ENCODE data around the gene CFAP91.
"Not testable (repeated sequence)": the region's sequence is repeated elsewhere in the genome, so short reads cannot be mapped to it uniquely, and the experiment has no call there.

The CFAP91 gene

DNA sequence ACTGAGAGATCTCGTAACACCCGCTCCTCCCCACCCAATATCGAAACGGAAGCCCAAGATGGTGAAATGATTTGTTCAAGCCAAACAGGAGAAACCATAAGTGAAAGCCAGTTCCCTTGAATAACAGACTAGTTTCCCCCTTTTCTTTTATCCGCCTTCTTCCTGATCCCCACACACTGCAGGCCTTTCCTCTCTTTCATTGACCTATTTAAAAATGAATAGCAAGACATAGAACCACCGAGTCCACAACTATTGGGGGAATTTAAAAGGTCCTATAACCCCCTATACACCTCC lies 25.2 kb upstream of the CFAP91 start:
- no peak for DNase-seq (ENCODE audit: low read depth, low spot score)

DNA sequence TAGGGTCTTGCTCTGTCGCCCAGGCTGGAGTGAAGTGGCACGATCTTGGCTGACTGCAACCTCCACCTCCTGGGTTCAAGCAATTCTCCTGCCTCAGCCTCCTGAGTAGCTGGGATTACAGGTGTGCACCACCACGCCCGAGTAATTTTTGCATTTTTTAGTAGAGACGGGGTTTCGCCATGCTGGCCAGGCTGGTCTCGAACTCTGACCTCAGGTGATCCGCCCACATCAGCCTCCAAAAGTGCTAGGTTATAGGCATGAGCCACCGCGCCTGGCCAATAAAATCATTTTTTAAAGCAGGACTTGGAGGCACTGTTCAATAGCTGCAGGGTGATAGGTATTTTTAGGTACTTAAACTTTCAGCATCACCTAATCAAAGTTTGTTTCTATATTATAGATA lies 24.6 kb upstream of the CFAP91 start:
- DNase-seq (ENCODE audit: low read depth, low spot score): not testable (repeated sequence)

DNA sequence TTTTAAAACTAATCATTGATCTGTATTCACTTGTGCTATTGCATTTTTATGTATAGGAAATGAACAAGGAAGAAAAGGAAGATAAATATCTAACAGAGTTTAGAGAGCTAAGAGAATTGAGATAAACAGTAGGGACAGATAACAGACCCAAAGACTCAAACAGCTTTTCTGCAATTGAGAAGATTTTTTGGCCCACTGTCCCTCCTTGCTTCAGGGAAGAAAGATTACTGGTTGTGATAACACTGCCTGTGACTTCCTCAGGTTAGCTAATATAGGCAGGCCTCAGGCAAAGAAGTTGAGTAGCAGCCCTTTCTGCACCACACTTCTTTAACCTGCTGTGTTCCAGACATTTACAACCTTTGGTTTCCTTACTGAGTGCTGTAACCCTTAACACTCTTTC lies 22.9 kb upstream of the CFAP91 start:
- no peak for DNase-seq (ENCODE audit: low read depth, low spot score)

DNA sequence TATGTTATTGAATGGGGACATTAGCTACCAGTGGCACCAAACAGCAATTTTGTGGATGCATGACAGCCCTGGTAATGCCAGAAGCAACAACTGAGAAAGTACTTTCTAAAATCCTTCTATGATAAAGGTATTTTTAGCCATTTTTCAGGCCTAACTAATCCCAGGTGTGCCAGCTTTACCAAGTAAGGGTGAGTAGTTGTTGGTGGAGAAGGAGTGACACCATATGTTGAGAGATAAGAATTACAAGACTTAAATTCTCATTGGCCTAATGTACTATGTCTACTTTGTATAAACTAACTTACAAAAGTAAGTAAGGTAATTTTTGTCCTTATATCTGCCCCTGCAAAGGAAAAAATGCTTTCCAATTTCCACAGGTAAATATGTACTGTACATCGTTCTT lies 21.5 kb upstream of the CFAP91 start:
- peak; percentile 60 for DNase-seq (ENCODE audit: low read depth, low spot score)

DNA sequence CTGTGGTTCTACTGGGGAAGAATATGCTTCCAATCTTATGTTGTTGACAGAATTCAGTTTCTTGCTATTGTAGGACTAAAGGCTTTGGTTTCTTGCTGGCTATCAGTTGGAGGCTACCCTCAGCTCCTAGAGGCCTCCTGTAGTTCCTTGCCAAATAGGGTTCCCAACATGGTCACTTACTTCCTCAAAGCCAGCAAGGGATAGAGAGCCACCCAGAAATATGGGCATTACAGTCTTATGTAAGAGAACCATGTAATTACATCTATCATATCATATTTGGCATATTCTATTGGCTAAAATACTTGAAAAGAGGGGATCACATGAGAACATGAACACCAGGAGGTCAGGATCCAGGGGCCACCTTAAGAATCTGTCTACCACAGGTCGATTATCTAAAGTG lies 19.4 kb upstream of the CFAP91 start:
- no peak for DNase-seq (ENCODE audit: low read depth, low spot score)

DNA sequence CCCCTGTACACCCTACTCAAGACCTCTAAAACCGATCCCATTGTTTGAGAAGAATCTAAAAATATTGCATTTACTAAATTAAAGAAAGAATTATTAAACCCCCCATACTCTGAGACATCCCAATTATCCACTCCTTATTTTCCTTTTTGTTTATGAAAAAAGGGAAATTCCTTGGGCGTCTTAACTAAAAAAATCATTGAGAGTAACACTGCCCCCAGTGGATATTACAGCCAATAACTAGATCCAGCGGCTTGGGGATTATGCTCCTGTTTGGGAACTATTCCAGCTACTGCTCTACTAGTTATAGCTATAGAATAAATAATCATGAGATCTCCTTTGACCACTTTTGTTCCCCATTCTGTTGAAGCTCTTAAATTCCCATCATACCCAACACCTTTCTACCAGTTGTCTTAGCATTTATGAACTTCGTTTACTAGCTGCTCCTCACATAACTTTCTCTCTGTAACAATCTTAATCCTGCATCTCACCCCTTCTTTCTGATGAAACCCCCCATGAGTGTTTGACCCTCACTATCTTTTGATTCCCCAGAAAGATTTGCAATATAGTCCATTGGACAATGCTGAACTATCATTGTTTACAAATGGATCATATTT lies 12.7 kb upstream of the CFAP91 start:
- peak; percentile 41 for DNase-seq (ENCODE audit: low read depth, low spot score)

DNA sequence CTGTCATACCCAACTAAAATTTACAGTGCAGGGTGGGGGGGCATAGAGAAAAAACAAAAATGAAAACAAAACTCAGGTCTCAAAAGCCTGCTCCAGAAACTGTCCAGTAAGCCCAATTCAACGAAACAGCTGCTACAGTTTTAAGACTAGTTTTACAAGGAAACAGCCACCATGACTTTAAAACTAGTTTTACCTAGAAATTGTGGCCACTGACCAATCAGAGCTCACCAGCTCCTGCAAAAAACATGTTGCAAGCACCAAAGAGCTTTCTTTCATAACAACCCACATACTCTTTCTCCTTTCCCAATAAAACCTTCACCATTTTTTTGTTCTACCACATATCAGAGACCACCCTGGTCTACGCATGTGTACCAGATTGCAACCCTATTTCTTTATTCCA lies 7.3 kb upstream of the CFAP91 start:
- no peak for DNase-seq (ENCODE audit: low read depth, low spot score)

DNA sequence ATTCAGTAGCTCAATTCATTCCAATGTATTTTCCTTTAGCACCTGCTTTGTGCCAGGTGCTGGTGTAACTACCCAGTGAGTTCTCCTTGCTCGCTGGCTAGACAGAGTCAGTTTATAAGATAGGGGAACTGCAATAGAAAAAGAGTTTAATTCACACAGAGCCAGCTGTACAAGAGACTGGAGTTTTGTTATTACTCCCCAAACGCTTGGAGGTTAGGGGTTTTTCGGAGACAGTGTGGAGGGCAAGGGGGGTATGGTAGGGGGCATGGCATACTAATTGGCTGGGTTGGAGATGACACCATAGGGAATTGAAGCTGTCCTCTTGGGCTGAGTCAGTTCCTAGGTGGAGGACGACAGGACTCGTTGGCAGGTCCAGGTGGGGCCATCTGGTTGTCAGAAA lies 5.4 kb upstream of the CFAP91 start:
- no peak for DNase-seq (ENCODE audit: low read depth, low spot score)

DNA sequence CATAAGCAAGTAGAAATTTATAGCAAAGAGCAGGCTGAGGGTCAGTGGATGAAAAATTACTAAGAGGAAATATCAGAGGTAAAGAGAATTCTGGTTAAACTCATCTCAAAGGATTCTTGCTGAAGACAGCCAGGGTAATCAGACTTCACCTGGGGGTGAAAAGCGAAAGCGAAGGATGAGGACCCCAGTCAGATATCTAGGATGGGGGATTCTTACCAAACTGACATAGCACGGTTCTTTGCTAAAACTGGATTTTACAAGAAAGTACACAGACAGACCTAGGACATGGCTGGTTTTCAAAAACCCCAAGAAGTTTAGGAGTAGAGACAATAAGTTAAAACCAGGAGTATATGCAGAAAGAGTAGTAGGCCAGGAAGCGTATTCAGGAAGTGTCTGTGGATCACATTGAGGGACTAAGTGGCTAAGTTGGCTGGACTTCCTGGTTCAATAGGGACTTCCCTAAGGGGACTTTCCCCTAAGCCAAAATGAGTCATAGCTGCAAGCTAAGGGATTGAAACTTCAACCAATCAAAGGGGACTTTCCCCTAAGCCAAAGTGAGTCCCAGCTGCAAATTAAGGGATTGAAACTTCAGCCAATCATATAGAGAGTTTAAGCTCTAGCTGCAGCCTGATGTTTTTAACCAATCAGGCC lies 2.4 kb upstream of the CFAP91 start:
- DNase-seq (ENCODE audit: low read depth, low spot score): peak; percentile 22

DNA sequence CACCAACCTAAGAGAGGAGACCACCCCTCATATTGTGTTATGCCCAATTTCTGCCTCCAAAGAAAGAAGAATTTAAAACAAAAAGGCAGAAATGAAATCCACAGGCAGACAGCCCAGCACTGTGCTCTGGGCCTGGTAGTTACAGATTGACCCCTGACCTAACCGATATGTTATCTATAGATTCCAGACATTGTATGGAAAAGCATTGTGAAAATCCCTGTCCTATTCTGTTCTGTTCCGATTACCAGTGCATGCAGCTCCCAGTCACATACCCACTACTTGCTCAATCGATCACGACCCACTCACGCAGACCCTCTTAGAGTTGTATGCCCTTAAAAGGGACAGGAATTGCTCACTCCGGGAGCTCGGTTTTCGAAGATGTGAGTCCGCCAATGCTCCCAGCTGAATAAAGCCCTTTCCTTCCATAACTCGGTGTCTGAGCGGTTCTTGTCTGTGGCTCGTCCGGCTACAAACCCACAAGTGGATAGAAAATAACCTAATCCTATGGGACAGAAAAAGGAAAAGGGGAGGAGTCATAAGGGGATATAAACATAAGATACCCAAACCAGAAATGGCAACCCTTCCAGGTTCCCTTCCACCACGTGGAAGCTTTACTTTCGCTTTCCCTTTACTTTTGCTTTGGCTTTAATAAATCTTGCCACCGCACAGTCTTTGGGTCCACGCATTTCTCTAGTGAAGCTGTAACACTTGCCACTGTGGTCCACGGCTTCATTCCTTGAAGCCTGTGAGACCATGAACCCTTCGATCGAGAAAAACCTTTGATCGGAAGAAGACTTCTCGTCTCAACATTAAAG lies 1.7 kb upstream of the CFAP91 start:
- DNase-seq (ENCODE audit: low read depth, low spot score): no peak

DNA sequence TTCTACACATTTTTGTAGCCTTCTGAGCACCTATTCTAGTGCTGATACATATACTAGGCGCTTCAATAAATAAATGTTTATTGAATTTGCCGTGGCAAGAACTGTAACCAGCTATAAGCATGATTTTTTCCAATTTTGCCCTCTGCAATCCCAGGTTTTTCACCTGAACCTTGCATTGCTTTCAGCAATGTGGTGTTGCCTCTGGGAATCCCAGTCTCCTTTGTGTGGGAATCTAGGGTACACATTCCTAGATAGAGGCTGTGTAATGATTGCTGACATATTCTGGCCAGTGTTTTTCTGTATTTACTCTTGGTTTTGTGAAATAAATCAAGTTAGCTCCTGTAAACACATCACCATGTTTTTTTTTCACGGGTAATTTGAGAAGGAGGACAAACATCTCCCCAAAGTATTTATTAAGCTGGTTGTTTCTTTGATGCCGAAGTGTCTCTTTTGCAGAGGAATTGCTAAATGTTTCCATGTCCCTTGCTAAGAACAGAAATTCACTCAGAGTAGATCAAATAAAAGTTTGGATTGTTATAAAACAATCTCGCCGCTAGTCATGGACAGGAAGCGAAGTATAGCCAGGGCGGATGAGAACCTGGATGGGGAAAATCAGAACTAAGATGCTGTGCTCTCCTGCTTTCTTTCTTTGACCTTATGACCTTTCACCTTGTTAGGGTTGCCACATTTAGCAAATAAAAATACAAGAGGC lies 1.2 kb downstream of the CFAP91 start:
- no peak for DNase-seq (ENCODE audit: low read depth, low spot score)

DNA sequence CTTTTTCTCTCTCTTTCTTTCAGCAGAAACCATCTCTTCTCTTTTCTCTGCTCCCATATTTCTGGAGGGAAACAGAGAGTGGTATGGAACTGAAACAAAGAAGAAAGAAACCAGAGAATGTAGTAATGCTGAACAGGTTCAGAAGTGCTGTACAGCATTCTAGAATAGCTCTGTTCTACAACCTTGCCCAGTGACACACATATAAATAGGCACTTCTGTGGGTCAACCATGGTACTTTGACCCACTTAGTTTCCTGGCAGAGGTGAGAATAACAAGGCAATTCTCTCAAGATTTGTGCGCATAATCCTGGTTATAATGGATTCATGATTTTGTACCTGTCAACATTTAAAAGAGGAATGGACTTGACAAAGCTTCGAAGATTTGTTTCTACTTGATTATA lies 12.3 kb downstream of the CFAP91 start:
- no peak for DNase-seq (ENCODE audit: low read depth, low spot score)

DNA sequence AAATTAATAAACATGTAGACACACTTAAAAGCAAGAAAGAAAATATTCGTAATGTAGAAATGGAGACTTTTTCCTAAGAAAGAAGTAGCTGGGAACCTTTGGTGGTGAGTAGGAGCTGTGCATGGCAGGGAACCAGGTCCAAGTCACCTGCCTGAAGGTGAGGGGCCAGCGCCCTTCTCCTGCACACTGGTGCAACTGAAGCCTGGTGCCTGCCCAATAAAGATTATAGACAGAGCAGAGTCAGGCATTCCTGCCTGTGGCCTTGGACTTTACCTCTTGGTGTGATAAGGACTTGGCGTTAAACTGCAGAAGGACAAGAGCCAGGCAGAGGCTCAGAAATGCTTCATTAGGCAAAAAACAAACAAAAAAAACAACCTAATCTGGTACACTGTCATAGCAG lies 14.2 kb downstream of the CFAP91 start:
- no peak for DNase-seq (ENCODE audit: low read depth, low spot score)

DNA sequence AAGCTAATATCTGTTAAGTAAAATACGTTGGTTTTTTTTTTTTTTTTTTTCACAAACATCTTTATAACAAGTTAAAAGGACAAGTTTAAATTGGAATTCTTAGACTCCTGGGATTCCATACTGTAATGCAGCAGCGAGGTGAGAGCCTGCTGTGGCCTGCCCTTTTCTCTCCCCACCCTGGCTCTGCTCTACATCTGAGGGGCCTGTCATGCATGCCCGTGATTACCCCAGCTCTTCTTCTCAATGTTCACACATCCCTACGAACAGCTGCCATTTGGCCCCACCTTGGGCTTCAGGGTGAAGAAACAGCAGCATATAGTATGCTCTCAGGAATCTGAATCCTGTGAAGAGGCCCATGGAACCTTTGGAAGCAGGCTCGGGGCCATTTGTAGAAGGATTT lies 14.7 kb downstream of the CFAP91 start:
- DNase-seq (ENCODE audit: low read depth, low spot score): no peak

DNA sequence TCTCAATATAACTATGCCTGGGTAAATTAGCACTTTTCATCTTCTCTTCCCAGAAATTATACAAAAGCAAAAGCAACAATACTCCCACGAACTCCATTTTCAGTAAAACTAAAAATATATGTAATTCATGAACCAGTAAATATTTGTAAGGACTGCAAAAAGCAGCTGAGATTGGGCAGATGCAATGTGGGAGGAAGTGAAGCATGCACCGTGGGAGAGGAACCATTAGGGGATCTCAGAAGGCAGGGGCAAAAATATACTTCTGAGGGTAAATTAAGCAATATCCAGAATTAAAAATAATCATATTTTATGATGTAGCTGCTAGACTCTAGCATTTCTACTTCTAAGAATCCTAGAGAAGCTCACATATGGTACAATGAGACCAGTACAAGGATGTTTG lies 20.2 kb downstream of the CFAP91 start:
- no peak for DNase-seq (ENCODE audit: low read depth, low spot score)

DNA sequence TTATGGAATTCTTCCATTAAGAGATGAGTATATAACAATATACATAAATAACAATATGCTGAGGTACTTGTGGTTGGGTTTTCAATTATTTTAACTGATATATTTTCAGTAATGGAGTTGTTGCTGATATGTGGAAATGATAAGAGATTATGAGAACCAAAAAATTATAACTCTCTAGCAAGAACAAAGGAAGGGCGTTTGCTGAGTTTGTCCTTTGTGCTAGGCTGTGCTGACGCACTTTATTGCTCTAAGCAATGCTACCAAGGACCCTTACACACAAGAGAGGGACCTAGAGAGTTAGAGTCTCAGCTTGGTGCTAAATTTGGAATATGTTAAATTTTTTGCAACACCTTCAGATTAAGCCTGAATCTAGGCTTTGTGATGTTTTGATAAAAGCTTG lies 24.1 kb downstream of the CFAP91 start:
- DNase-seq (ENCODE audit: low read depth, low spot score): no peak

DNA sequence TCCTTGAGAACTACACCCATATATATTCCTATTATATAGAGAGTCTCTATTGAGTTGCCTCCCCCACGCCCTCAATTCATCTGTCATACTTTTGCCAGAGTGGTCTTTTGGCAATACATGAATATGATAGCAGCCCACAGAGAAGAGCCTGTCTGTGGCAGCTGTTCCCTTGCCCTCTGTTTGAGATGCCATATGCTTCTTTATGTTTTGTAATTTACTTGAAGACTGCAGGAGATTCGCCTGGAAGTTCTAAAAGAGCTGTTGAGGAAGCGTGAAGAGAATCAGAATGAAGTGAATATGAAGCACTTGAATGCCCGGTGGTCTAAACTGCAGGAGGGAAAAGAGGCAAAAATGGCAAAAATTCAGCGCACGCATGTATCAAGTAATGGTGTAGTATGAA lies 27.2 kb downstream of the CFAP91 start:
- no peak for DNase-seq (ENCODE audit: low read depth, low spot score)

DNA sequence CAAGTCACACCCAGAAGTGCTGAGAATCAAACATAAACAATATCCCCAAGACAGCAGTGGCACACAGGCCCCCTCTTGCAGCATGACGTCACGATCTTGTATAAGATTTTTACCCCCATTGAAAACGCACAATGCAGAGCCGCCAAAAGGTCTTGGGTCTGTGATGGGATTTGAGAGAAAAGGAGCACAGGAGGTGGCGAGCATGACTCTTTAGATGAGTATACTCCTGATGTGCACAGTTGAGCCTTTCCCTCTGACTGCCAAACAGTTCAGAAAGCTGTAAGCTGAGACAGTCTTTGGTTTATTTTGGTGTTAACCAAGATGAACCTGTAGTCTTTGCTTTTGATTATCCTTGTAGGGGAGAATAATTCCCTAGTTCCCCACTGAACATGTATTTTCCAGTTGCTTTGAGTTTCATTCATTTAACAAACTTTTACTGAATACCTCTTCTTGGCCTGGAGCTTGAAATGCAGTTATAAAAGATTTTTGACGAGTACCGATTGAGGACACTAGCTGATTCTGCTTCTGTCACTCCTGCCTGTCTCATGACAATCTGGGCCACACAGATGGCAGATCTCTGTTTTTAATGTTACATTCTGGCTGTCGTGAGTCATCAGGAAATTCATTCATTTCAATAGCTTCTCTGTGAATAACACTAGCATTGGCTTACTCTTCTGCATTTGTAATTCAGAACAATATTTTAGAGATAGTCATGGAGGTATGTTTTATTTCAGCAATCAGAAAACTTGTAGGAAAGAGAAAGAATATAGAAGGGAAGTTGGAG lies 28.9 kb downstream of the CFAP91 start:
- DNase-seq (ENCODE audit: low read depth, low spot score): peak; percentile 41

DNA sequence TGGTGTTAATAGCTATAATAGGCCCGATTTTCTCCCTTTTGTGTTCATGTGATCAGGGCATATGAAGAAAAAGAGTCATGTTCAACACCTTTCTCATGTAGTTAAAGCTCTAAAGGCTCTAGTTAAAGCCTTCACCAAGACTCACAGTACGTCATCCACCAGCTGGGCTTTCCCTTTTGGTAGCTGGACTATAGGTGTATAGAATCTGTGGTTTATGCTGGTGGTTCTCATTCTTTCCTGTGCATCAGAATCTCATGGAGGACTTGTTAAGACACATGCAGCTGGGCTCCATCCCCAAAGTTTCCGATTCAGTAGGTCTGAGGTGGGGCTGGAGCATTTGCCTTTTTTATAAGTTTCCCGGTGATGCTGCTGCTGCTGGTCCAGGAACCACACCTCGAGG lies 31.0 kb downstream of the CFAP91 start:
- DNase-seq (ENCODE audit: low read depth, low spot score): no peak

DNA sequence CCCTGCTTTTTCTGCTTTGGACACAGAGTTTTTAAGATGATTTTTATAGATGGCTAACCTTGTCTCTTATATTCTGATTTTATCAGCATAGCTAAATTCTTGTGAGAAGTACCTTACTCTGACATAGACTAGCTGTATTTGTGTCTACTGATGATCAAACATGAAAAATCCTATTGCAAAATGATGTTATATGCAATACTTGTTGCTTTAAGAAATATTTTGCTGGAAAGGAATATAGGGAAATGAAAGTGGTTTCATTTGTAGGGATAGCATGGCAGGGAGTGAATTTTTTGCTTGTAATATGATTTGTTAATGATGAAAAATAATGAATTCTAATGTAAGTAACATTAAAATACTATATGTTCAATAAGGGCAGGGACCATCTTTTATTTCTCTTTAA lies 35.9 kb downstream of the CFAP91 start:
- no peak for DNase-seq (ENCODE audit: low read depth, low spot score)

DNA sequence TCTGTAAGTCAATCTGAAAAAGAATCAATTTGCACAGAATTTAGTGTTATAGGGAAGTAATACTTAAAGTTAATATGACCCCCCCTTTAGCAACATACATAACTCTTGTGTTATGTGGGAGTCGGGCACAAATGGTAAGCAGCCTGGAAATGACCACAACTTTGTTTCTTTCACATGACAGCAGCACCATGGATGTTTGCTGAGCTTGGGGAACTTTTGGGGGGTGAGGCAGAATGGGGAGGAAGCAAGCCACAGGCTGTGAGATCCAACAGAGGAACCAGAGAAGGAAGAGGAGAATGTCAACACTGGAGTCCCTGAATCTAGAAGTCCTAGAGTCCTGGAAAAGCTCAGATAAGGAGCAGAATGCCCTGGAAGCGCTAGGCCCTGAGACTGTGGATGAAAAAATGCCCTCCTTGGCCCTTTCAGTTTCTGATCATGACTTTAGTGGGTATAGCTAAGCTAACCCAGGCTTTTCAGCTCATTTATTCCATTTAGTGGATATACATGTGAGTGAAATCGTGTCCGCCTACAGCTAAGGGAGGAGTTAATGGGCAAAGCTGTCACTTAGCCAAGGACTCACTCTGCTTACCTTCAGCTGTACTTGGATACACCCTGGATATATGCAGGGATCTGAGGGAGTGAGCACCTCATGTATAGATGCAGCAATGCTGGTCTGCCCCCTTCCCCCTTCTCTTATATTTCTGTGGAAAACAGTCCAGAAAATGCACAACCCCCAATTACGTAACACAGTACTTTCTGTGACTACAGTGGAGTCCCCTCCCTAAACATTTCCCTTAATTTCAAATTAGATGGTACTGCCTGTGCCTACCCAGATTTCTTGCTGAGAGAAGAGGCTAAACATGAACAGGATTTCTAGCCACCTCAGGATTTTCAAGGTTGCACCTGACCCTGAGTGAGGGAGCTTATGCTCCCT lies 39.1 kb downstream of the CFAP91 start:
- no peak for DNase-seq (ENCODE audit: low read depth, low spot score)
